ENCODE measurements around the gene PHOSPHO2.
"Not testable (repeated sequence)": the region's sequence is repeated elsewhere in the genome, so short reads cannot be mapped to it uniquely, and the experiment has no call there.

The PHOSPHO2 gene

DNA sequence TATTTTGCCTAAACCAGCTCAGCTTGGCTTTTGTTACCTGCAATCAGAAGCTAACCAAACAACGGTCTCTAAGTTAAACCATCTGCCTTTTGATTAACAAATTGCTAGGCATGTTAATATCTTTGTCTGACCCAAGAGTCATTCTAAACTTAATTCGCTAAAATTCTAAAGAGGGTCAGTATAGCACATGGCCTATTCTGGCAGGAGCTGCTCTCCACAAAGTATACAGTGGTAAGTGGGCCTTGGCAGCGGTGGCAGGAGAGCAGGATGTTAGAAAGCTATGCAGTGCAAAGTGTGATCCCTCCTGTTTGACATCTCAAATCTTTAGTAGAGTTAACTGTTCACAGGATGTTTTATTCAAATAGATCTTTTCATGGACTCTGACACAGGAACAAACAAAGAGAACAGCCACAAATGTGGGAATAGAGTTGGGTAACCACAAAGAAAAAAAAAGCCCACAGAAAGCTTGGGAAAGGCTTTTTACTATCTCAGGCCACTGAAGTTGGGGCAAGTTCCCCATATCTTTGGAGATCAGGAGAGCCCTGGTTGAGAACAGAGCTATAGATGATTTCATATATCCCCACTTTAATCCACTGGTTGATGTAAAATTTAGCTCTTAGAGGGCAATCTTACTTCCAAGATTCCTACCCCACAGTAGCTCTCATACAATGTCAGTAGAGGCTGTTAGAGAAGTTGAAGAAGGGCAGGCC, 10.7 kb upstream of the PHOSPHO2 start:
- no peak for DNase-seq (ENCODE audit: low read depth in 2 of 2, low spot score in 1 of 2)

DNA sequence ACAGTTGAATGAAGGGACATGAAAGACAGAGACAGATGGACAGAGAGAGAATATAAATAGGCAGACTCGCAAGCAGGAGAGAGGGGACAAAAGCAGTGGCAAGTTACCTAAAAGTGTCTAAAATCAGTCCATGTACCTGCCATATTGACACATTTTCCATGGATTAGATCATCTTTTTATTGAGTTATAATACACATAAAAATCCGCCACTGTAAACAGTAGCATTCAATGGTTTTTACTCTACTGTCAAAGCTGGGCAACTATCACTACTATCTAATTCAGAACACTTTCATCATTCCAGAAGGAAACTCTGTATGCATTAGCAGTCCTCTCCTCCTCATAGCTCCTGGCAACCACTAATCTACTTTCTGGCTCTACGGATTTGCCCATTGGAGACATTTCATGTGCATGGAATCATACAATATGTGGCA, 10.1 kb upstream of the PHOSPHO2 start:
- no peak for DNase-seq (ENCODE audit: low read depth in 2 of 2, low spot score in 1 of 2)

DNA sequence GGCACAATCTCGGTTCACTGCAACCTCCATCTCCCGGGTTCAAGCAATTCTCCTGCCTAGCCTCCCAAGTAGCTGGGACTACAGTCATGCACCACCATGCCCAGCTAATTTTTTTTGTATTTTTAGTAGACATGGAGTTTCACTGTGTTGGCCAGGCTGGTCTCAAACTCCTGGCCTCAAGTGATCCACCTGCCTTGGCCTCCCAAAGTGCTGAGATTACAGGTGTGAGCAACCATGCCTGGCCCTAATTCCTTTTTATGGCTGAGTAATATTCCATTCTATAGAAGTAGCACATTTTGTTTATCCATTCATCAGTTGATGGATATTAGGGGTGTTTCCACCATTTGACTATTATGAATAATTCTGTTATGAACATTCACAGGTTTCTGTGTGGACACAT, 9.6 kb upstream of the PHOSPHO2 start:
- DNase-seq (ENCODE audit: low read depth in 2 of 2, low spot score in 1 of 2), result not testable (repeated sequence)

DNA sequence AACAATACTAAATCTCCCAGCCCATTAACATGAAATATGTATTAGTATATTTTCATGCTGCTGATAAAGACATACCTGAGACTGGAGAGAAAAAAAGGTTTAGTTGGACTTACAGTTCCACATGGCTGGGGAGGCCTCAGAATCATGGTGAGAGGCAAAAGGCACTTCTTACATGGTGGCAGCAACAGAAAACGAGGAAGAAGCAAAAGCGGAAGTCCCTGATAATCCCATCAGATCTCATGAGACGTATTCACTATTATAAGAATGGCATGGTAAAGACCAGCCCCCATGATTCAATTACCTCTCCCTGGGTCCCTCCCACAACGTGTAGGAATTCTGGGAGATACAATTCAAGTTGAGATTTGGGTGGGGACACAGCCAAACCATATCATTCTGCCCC, 7.4 kb upstream of the PHOSPHO2 start:
- DNase-seq (ENCODE audit: low read depth in 2 of 2, low spot score in 1 of 2), result not testable (repeated sequence)

DNA sequence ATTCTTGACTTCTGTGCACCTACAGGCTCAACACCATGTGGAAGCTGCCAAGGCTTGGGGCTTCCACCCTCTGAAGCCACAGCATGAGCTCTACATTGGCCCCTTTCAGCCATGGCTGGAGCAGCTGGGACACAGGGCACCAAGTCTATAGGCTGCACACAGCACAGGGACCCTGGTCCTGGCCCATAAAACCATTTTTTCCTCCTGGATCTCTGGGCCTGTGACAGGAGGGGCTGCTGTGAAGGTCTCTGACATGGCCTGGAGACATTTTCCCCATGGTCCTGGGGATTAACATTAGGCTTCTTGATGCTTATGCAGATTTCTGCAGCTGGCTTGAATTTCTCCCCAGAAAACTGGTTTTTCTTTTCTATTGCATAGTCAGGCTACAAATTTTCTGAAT, 6.3 kb upstream of the PHOSPHO2 start:
- DNase-seq (ENCODE audit: low read depth in 2 of 2, low spot score in 1 of 2), result not testable (repeated sequence)

- no peak for DNase-seq (ENCODE audit: low read depth in 2 of 2, low spot score in 1 of 2)
Observed at GRCh38 chr2:169690958-169691357, 3.3 kb upstream of the PHOSPHO2 start.

DNA sequence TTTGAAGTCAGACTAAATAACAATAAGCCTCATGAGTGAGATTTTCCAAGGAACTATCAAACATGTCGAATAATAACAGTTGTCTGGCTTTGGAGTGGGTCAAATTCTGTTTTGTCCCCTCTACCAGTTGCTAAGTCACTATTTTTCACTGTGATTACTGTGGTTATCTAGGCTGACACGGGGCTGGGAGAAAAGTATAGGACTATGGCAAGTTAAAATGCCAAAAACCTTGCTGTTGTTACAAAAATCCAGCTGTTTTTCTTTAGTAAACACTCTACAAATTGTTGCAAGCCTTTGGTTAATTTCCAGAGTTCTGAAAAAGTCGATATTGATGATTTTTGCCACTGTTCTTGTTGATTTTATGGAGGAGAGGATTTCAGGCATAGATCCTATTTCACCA, 1.6 kb upstream of the PHOSPHO2 start:
- no peak for DNase-seq (ENCODE audit: low read depth in 2 of 2, low spot score in 1 of 2)

- no peak for DNase-seq (ENCODE audit: low read depth in 2 of 2, low spot score in 1 of 2)
Observed at GRCh38 chr2:169693360-169693759, 909 bp upstream of the PHOSPHO2 start.

- no peak for DNase-seq (ENCODE audit: low read depth in 2 of 2, low spot score in 1 of 2)
Observed at GRCh38 chr2:169694894-169695260, 608 bp downstream of the PHOSPHO2 start.

DNA sequence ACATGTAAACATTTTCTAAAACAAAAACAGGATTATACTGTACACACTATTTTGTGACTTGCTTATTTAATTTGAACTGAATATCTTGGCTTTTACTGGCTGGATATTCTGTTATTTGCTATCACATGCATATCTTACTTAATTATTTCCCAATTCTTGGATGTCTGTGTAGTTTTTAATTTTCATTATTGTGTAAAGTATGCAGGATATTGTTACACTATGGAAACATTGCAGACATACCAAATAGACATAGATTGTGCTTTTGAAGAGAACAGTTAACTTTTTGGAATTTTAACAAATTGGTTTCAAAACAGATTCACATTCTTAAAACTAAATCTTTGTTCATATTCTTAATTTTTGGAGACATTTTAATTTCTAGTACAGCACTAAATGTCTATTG, 2.1 kb downstream of the PHOSPHO2 start:
- DNase-seq (ENCODE audit: low read depth in 2 of 2, low spot score in 1 of 2), result no peak

GRCh38 chr2:169699173-169699572, 4.9 kb downstream of the PHOSPHO2 start:
- not testable (repeated sequence) for DNase-seq (ENCODE audit: low read depth in 2 of 2, low spot score in 1 of 2)

GRCh38 chr2:169702996-169703395, 8.7 kb downstream of the PHOSPHO2 start:
- no peak for DNase-seq (ENCODE audit: low read depth in 2 of 2, low spot score in 1 of 2)

DNA sequence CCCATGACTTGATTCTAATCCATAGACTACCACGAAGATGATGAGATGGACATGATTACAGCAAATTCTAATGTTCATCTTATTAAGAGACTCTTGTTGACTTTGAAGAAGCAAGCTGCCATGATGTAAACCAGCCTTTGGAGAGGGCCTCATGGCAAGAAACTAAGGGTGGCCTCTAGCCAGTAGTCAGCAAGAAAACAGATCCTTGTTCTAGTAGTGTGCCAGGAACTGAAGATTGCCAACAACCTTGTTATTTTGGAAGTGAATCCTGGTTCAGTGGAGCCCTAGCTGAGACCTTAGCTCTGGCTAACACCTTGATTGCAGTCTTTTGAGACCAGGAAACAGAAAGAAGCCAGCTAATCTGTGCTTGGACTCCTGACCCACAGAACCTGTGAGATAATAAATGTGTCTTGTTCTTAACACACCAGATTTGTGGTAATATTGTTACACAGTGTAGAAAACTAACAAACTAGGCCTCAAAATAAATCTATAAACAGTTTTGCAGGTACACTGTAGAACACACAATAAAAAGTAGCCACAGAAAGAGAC, 10.0 kb downstream of the PHOSPHO2 start:
- DNase-seq (ENCODE audit: low read depth in 2 of 2, low spot score in 1 of 2), result no peak

DNA sequence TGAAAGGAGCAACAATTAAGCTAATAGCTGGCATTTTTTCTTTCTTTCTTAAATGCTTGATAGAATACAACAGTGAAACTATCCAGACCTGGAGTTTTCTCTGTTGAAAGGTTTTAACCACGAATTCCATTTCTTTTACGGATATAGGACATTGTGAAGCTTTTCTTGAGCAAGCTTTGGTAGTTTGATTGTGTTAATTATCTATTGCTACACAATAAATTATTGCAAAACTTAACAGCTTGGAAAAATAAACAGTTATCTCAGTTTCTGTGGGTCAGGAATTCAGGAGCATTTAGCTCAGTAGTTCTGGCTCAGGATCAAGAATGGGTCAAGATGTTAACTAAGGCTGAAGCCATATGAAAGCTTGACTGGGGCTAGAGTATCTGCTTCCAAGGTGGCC, 11.7 kb downstream of the PHOSPHO2 start:
- no peak for DNase-seq (ENCODE audit: low read depth in 2 of 2, low spot score in 1 of 2)

DNA sequence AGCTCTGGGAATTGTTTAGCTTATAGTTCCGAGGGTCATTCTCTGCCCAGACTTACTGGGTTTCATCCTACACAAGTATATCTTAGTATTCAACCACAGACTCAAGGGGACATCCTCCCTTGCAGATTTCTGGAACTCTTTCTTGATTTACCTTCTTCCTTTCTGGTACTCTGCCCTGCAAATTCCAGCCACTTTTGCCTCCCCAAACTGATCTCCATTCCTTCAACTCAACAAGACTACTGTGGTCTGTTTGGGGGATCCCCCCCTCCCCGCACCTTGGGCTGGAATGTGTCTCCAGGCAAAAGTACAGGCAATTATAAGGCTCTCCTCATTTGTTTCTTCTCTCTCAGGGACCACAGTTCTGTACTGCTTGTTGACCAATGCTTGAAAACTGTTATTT, 13.4 kb downstream of the PHOSPHO2 start:
- DNase-seq (ENCODE audit: low read depth in 2 of 2, low spot score in 1 of 2), result no peak

- DNase-seq (ENCODE audit: low read depth in 2 of 2, low spot score in 1 of 2), result no peak
Observed at GRCh38 chr2:169709331-169709730, 15.1 kb downstream of the PHOSPHO2 start.

GRCh38 chr2:169709981-169710380, 15.7 kb downstream of the PHOSPHO2 start:
- DNase-seq (ENCODE audit: low read depth in 2 of 2, low spot score in 1 of 2), result no peak

DNA sequence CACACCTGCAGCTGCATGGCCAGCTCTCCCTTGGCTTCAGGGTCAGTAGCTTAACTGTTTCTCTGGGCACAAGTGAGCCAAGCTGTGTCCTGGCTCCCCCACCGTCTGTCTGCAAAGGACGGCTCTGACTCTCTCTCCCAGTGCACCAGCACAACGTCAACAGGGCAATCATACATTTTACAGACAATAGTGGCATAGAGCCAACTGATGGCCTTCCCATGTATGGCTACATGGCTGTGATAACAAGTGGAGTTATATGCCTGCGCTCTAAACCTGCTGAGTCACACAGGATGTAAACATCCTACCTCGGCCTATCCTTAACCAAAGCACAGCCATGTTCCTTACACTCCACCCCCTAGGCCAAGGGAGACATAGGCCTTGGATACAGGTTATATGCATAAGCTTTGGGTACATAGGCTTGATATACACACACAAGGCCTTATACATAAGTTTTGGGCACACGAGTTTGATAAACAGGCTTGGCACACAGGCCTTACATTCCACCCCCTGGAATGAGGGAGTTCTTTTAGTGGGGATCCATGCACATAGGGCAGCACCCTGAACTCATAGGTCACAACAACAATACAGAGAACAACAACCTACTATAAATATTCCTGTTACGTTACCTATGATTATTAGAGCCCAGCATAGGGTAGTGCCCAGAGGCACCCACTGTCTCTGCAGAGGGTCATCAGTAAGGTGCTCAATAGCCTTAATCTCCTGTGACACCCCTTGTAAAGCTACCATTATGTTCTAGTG, 17.7 kb downstream of the PHOSPHO2 start:
- no peak for DNase-seq (ENCODE audit: low read depth in 2 of 2, low spot score in 1 of 2)

DNA sequence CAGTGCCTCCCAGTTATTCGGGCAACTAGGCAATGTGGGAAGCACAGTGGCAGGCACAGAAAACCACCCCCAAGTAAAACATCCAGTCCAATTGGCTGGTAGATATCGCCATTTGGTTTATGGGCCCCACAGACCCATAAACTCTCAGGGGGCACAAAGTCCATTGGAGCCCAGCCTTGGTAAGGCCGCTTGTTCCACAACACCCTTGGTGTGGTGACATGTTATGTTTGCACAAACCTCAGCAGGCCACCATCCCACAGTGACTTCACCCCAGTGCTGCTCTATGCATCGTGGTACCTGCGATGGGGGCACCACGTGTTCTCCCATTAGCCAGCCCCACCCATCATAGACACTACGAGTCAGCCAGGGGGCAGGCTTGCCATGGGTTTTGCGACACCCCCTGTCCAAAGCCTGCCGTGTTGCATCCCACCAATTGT, 18.5 kb downstream of the PHOSPHO2 start:
- DNase-seq (ENCODE audit: low read depth in 2 of 2, low spot score in 1 of 2), result no peak

- no peak for DNase-seq (ENCODE audit: low read depth in 2 of 2, low spot score in 1 of 2)
Observed at GRCh38 chr2:169713331-169713730, 19.1 kb downstream of the PHOSPHO2 start.

DNA sequence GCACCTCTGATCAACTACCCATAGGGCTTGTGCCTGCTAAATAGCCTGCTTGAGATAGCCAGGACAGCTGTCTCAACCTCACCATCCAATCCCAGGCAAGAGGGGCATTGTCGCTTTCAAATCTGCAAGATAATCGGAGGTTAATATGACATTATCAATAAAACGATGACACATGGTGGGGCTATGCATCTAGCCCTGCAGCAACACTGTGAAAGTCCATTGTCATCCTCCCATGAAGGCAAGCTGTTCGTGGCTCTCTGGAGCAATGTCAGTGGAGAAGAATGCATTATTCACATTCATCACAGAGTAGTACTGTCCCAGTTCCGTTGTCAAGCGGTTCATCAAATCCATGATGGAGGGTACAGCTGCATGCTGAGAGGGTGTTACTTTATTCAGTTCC, 20.4 kb downstream of the PHOSPHO2 start:
- DNase-seq (ENCODE audit: low read depth in 2 of 2, low spot score in 1 of 2), result no peak

Measured in stimulated activated CD8-positive, alpha-beta memory T cell treated with anti-CD3 and anti-CD28 coated beads, Interleukin-4, amount 100 ng/mL, for 4 hours (primary cell).